GM12878 (cell line): ENCODE data around the gene RHOBTB1. TPM values are rescaled to one million over a fixed set of nuclear protein-coding genes. Genes with fewer than 3 reads are reported as not detected.

Source experiments
- ATAC-seq: fragments of 200-7000 bp; cut with Tn5 transposase; 3 replicates; pipeline ENCODE4 v1.9.1; 2020; ENCODE audit warnings: mild to moderate bottlenecking, moderate library complexity
- BruUV-seq: library from RNA; stranded (reverse); fragments of 400-500 nt; replicated peaks from 2 replicates; lab custom pipeline; 2021; lab: Mats Ljungman, UMichigan
- CTCF ChIA-PET: fragments of 300-600 bp; sonication (Branson Sonifier 250); formaldehyde crosslinking; extraction: SDS; loops from one replicate; lab custom pipeline; 2021; ENCODE audit warnings: inconsistent platforms; lab: Yijun Ruan, JAX
- POLR2A ChIA-PET: fragments of 350-600 bp; formaldehyde crosslinking; extraction: SDS; loops from one replicate; lab custom pipeline; 2021; ENCODE audit warnings: inconsistent platforms; lab: Charles Lee
- RAD21 ChIA-PET: fragments of 300-600 bp; sonication (Branson Sonifier 250); formaldehyde crosslinking; loops from one replicate; lab custom pipeline; 2023; ENCODE audit warnings: antibody characterized with exemption; ENCODE audit not compliant: unreplicated experiment; lab: Charles Lee
- SMC1A ChIA-PET: fragments of 300-600 bp; sonication (Branson Sonifier 250); formaldehyde crosslinking; loops from one replicate; lab custom pipeline; 2023; ENCODE audit not compliant: unreplicated experiment, uncharacterized antibody; lab: Charles Lee
- DNase-seq: peaks from one replicate; pipeline ENCODE4 v3.0.0-alpha.2; 2011; ENCODE audit warnings: low read depth, low spot score
- FAIRE-seq: peaks from 3 replicates; lab custom pipeline; 2011; peaks lifted over from hg19 to GRCh38; lab: Jason Lieb, UNC
- H2AFZ ChIP-seq: 2 replicates; pipeline ENCODE4 v1.6.0; 2011; ENCODE audit warnings: low read depth, low read length, control low read depth; ENCODE audit not compliant: control insufficient read depth
- H3K27ac ChIP-seq: 2 replicates; pipeline ENCODE4 v1.5.1; 2011; ENCODE audit warnings: control low read depth; ENCODE audit not compliant: control insufficient read depth, insufficient read depth
- H3K27me3 ChIP-seq, 2 experiments: replicated peaks in 1 of 2; 2 replicates each; pipeline versions ENCODE4 v1.6.0 to v1.6.1; 2011; ENCODE audit warnings: low read length in 1 of 2; ENCODE audit not compliant: control insufficient read depth in 2 of 2, insufficient read depth in 2 of 2
- H3K36me3 ChIP-seq, 2 experiments: 2 replicates each; pipeline ENCODE4 v1.5.1; 2011; ENCODE audit warnings: low read length in 1 of 2; ENCODE audit not compliant: control insufficient read depth in 2 of 2, insufficient read depth in 2 of 2
- H3K4me1 ChIP-seq: 2 replicates; pipeline ENCODE4 v1.6.1; 2011; ENCODE audit warnings: mild to moderate bottlenecking, low read length, moderate library complexity, mixed read lengths; ENCODE audit not compliant: control insufficient read depth, insufficient read depth
- H3K4me2 ChIP-seq: 2 replicates; pipeline ENCODE4 v1.6.0; 2011; ENCODE audit warnings: control low read depth; ENCODE audit not compliant: control insufficient read depth, insufficient read depth
- H3K4me3 ChIP-seq: fragments of 200-600 bp; sonication (generic); 2 replicates; pipeline ENCODE4 v1.5.1; 2016
- H3K79me2 ChIP-seq: 2 replicates; pipeline ENCODE4 v1.6.0; 2011; ENCODE audit warnings: low read length; ENCODE audit not compliant: control insufficient read depth, insufficient read depth
- H3K9ac ChIP-seq: 2 replicates; pipeline ENCODE4 v1.8.0; 2011; ENCODE audit warnings: low read length, control low read depth, mixed read lengths; ENCODE audit not compliant: control insufficient read depth, insufficient read depth
- H3K9me3 ChIP-seq: replicated peaks from 3 replicates; pipeline ENCODE4 v1.5.1; 2011; ENCODE audit warnings: mild to moderate bottlenecking, low read length; ENCODE audit not compliant: control insufficient read depth, insufficient read depth
- H4K20me1 ChIP-seq: 2 replicates; pipeline ENCODE4 v1.6.0; 2011; ENCODE audit not compliant: control insufficient read depth, insufficient read depth
- ATF7 ChIP-seq: fragments of 450-650 bp; IDR thresholded peaks from 2 replicates; pipeline ENCODE4 v1.6.1; 2016; ENCODE audit warnings: low read depth, mild to moderate bottlenecking
- BCLAF1 ChIP-seq: fragments of 450-650 bp; IDR thresholded peaks from 2 replicates; pipeline ENCODE4 v1.6.1; 2017; ENCODE audit warnings: antibody characterized with exemption, mild to moderate bottlenecking, moderate library complexity
- BRCA1 ChIP-seq: IDR thresholded peaks from 2 replicates; pipeline ENCODE4 v1.6.1; 2011; ENCODE audit warnings: low read depth, low read length, improper control_type of control experiment
- CHD4 ChIP-seq: fragments of 200-600 bp; sonication (generic); IDR thresholded peaks from 2 replicates; pipeline ENCODE4 v1.6.1; 2016; ENCODE audit warnings: mild to moderate bottlenecking
- HDAC2 ChIP-seq: fragments of 200-600 bp; sonication (generic); IDR thresholded peaks from 2 replicates; pipeline ENCODE4 v1.6.1; 2017
- HDGF ChIP-seq: fragments of 450-650 bp; IDR thresholded peaks from 2 replicates; pipeline ENCODE4 v1.6.1; 2016; ENCODE audit warnings: antibody characterized with exemption
- KAT2A ChIP-seq: conservative IDR thresholded peaks from 2 replicates; pipeline ENCODE4 v1.6.1; 2011; ENCODE audit warnings: low read depth, low read length; ENCODE audit not compliant: control insufficient read depth
- KLF5 ChIP-seq: fragments of 450-650 bp; IDR thresholded peaks from 2 replicates; pipeline ENCODE4 v1.6.1; 2014; ENCODE audit warnings: mild to moderate bottlenecking; ENCODE audit not compliant: partially characterized antibody
- MEF2B ChIP-seq: fragments of 450-650 bp; IDR thresholded peaks from 2 replicates; pipeline ENCODE4 v1.6.1; 2018; ENCODE audit warnings: mild to moderate bottlenecking, moderate library complexity; ENCODE audit not compliant: partially characterized antibody, poor library complexity, severe bottlenecking
- NBN ChIP-seq: fragments of 450-650 bp; IDR thresholded peaks from 2 replicates; pipeline ENCODE4 v1.6.1; 2016
- PAX5 ChIP-seq: IDR thresholded peaks from 2 replicates; pipeline ENCODE4 v1.6.1; 2011; ENCODE audit warnings: low read depth, low read length, borderline replicate concordance
- RBBP5 ChIP-seq: fragments of 200-600 bp; sonication (generic); conservative IDR thresholded peaks from 2 replicates; pipeline ENCODE4 v1.6.1; 2016
- SIN3A ChIP-seq: IDR thresholded peaks from 2 replicates; pipeline ENCODE4 v1.6.1; 2012; ENCODE audit warnings: low read depth, low read length, improper control_type of control experiment
- SP1 ChIP-seq: IDR thresholded peaks from one replicate; pipeline ENCODE4 v1.6.1; 2011; ENCODE audit warnings: low read depth, low read length
- STAT1 ChIP-seq: fragments of 450-650 bp; conservative IDR thresholded peaks from 2 replicates; pipeline ENCODE4 v1.6.1; 2014; ENCODE audit warnings: antibody characterized with exemption, mild to moderate bottlenecking
- ZNF622 ChIP-seq: fragments of 450-650 bp; IDR thresholded peaks from 2 replicates; pipeline ENCODE4 v1.6.1; 2017; ENCODE audit warnings: mild to moderate bottlenecking, inconsistent platforms
- ZNF687 ChIP-seq: fragments of 450-650 bp; IDR thresholded peaks from 2 replicates; pipeline ENCODE4 v1.6.1; 2017; ENCODE audit warnings: mild to moderate bottlenecking, moderate library complexity
- ZSCAN29 ChIP-seq: fragments of 450-650 bp; IDR thresholded peaks from 2 replicates; pipeline ENCODE4 v1.6.1; 2017; ENCODE audit warnings: mild to moderate bottlenecking, moderate library complexity
- WGBS: methylation state at CpG from one replicate; pipeline ENCODE4 v1.1.6; 2016; ENCODE audit warnings: low lambda C conversion rate; ENCODE audit not compliant: insufficient replicate concordance, insufficient coverage; ENCODE audit errors: missing lambda C conversion rate; 5-methylcytosine and 5-hydroxymethylcytosine counted together
- in situ Hi-C: fragments of 300-500 bp; cut with MboI; formaldehyde crosslinking; loops from 9 replicates; pipeline ENCODE4 v1.14.3; 2018; ENCODE audit warnings: mixed read lengths
- intact Hi-C: fragments of 100-400 bp; cut with micrococcal nuclease; formaldehyde crosslinking; loops from one replicate; pipeline ENCODE4 v1.14.2; 2022; ENCODE audit not compliant: unreplicated experiment
- polyA plus RNA-seq, 11 experiments: library from polyadenylated mRNA; depleted of rRNA in 4 of 11; unstranded in 6 of 11; stranded (reverse) in 5 of 11; fragments of >200 nt; fragmentation: Nextera tagmentation in 4 of 11; fragmentation: Illumina TruSeq in 1 of 11; extraction: Ambion mirVana in 4 of 11; extraction: Trizol in 1 of 11; gene quantifications; 1 replicate in 1 of 11; 2 replicates in 10 of 11; pipeline versions ENCODE4 v1.2.1 to v1.2.3, GENCODE V29; 2011 to 2016; ENCODE audit warnings: inconsistent platforms in 2 of 11, missing spikeins in 2 of 11, low read depth in 1 of 11
- total RNA-seq, 4 experiments: library from RNA; depleted of rRNA in 3 of 4; stranded (reverse); fragments of >200 nt in 3 of 4; fragmentation: Illumina TruSeq in 1 of 4; extraction: Trizol in 1 of 4; gene quantifications; 2 replicates each; pipeline versions ENCODE4 v1.2.1 to v1.2.3, GENCODE V29; 2013 to 2021

RHOBTB1 gene
- total and polyA plus RNA-seq, 10 of the 15 experiments (the other 5 are each of a cell fraction or from before 2014, with no cell fraction given), result not detected

- TF ChIP-seq BCLAF1, result no peak
- TF ChIP-seq NBN, result no peak
These were observed 15.1 kb upstream of the RHOBTB1 start (continued) for GRCh38 chr10:60958892-60959601.

- Histone ChIP-seq H3K27ac (no peak overlapping the region), H3K4me2 (no peak overlapping the region), H3K79me2 (no peaks in the 10 kb centered on the region), H3K9me3 (no peaks in the 10 kb centered on the region), H4K20me1 (no peaks in the 10 kb centered on the region), H3K4me3 (no peak overlapping the region), H3K27me3 (no peaks in the 10 kb centered on the region; a peak in 1 of 4 replicates), H2AFZ (no peak overlapping the region), H3K36me3 (no peaks in the 10 kb centered on the region), H3K4me1 (no peaks in the 10 kb centered on the region), H3K9ac (no peak overlapping the region)
- in situ Hi-C loops (no loop called here), intact Hi-C loops (no loop called here)
- FAIRE-seq (no peak), ATAC-seq (no peak), DNase-seq (no peak)
- POLR2A ChIA-PET, result no interaction called here
- CTCF ChIA-PET, result interaction anchor here (0.8 kb wide), 1 partner anchor 467 kb away, joined by 3 read pairs; no protein-coding TSS in a partner anchor
- no TSS peak for BruUV-seq
- SMC1A ChIA-PET, result no interaction called here
- RAD21 ChIA-PET, result no interaction called here
- WGBS, result 14% methylated on average over 3 of the region's 3 CpGs
- no peak for TF ChIP-seq CHD4
- no peak for TF ChIP-seq HDGF
- TF ChIP-seq ZNF687, result no peak
- no peak for TF ChIP-seq ATF7
- no peak for TF ChIP-seq KLF5
- TF ChIP-seq ZSCAN29, result no peak
- TF ChIP-seq HDAC2, result no peak
- TF ChIP-seq KAT2A, result no peak
- no peak for TF ChIP-seq PAX5
- no peak for TF ChIP-seq STAT1
- TF ChIP-seq RBBP5, result no peak
- TF ChIP-seq SP1, result no peak
- TF ChIP-seq BRCA1, result no peak
- no peak for TF ChIP-seq ZNF622
- no peak for TF ChIP-seq SIN3A
- no peak for TF ChIP-seq MEF2B
These were observed 13.8 kb upstream of the RHOBTB1 start for GRCh38 chr10:60957667-60958221.
